SK-N-SH (cell line): ENCODE results near the gene LETM1.

Experiments
- EP300 ChIP-seq, 2 experiments: IDR thresholded peaks; 2 replicates each; pipeline versions ENCODE4 v1.4.0 to v1.6.1; 2012; ENCODE audit warnings: borderline replicate concordance in 1 of 2, low read depth in 1 of 2, low read length in 1 of 2
- GABPA ChIP-seq: IDR thresholded peaks from 2 replicates; pipeline ENCODE4 v1.4.0; 2012; ENCODE audit warnings: low read depth, mild to moderate bottlenecking
- JUND ChIP-seq: IDR thresholded peaks from 2 replicates; pipeline ENCODE4 v1.4.0; 2012
- NRF1 ChIP-seq: IDR thresholded peaks from 2 replicates; pipeline ENCODE4 v1.6.1; 2012; ENCODE audit warnings: low read depth, mild to moderate bottlenecking, low read length
- RAD21 ChIP-seq: IDR thresholded peaks from 2 replicates; pipeline ENCODE4 v1.6.1; 2012; ENCODE audit warnings: mild to moderate bottlenecking, low read length
- TAF1 ChIP-seq: IDR thresholded peaks from 2 replicates; pipeline ENCODE4 v1.6.1; 2012; ENCODE audit warnings: low read depth, mild to moderate bottlenecking, low read length, moderate library complexity, borderline replicate concordance
- YY1 ChIP-seq: IDR thresholded peaks from 2 replicates; pipeline ENCODE4 v1.4.0; 2012; ENCODE audit warnings: low read depth, mild to moderate bottlenecking
- TF ChIP-seq, protein P1 (sequence below): fragments of 200-600 bp; sonication (generic); IDR thresholded peaks from 2 replicates; pipeline ENCODE4 v1.6.1; 2017; ENCODE audit warnings: antibody characterized with exemption, mild to moderate bottlenecking, moderate library complexity
- TF ChIP-seq, protein P2 (sequence below): IDR thresholded peaks from 2 replicates; pipeline ENCODE4 v1.6.1; 2012; ENCODE audit warnings: mild to moderate bottlenecking, low read depth, low read length, moderate library complexity
- TF ChIP-seq, protein P3 (sequence below): fragments of 150-350 bp; IDR thresholded peaks from 2 replicates; pipeline ENCODE4 v1.6.1; 2017; ENCODE audit warnings: antibody characterized with exemption, low read length, low read depth, borderline replicate concordance
- TF ChIP-seq, protein P4 (sequence below): IDR thresholded peaks from 2 replicates; pipeline ENCODE4; 2012

DNA sequence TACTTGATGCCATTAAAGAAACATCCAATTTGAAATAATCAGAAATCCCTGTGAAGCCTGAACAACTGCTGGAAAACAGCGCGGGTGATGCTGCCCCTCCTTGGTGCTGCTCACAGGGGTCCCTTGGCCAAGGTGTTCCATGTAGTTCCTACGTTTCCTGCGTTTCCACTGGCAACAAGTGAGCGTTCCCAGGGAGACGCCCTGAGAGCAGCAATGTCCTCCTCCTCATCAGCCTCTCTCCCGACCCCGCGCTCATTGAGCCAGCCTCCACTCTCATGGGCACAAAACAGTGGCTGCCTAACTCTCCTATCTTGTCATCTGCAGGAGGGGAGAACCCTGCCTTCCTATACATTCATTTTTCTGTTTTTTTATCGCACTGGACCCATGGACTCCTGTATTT lies 18.9 kb downstream of the LETM1 start:
- TF ChIP-seq EP300 (IDR thresholded peaks at IDR 0.05; ENCODE audit: borderline replicate concordance in 1 of 2, low read depth in 1 of 2, low read length in 1 of 2) (no peak), GABPA (no peak), JUND (no peak), TAF1 (no peak), NRF1 (no peak), YY1 (no peak), RAD21 (no peak)
- TF ChIP-seq, protein P1, sequence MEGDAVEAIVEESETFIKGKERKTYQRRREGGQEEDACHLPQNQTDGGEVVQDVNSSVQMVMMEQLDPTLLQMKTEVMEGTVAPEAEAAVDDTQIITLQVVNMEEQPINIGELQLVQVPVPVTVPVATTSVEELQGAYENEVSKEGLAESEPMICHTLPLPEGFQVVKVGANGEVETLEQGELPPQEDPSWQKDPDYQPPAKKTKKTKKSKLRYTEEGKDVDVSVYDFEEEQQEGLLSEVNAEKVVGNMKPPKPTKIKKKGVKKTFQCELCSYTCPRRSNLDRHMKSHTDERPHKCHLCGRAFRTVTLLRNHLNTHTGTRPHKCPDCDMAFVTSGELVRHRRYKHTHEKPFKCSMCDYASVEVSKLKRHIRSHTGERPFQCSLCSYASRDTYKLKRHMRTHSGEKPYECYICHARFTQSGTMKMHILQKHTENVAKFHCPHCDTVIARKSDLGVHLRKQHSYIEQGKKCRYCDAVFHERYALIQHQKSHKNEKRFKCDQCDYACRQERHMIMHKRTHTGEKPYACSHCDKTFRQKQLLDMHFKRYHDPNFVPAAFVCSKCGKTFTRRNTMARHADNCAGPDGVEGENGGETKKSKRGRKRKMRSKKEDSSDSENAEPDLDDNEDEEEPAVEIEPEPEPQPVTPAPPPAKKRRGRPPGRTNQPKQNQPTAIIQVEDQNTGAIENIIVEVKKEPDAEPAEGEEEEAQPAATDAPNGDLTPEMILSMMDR, result no peak
- TF ChIP-seq, protein P2, sequence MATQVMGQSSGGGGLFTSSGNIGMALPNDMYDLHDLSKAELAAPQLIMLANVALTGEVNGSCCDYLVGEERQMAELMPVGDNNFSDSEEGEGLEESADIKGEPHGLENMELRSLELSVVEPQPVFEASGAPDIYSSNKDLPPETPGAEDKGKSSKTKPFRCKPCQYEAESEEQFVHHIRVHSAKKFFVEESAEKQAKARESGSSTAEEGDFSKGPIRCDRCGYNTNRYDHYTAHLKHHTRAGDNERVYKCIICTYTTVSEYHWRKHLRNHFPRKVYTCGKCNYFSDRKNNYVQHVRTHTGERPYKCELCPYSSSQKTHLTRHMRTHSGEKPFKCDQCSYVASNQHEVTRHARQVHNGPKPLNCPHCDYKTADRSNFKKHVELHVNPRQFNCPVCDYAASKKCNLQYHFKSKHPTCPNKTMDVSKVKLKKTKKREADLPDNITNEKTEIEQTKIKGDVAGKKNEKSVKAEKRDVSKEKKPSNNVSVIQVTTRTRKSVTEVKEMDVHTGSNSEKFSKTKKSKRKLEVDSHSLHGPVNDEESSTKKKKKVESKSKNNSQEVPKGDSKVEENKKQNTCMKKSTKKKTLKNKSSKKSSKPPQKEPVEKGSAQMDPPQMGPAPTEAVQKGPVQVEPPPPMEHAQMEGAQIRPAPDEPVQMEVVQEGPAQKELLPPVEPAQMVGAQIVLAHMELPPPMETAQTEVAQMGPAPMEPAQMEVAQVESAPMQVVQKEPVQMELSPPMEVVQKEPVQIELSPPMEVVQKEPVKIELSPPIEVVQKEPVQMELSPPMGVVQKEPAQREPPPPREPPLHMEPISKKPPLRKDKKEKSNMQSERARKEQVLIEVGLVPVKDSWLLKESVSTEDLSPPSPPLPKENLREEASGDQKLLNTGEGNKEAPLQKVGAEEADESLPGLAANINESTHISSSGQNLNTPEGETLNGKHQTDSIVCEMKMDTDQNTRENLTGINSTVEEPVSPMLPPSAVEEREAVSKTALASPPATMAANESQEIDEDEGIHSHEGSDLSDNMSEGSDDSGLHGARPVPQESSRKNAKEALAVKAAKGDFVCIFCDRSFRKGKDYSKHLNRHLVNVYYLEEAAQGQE, result no peak
- TF ChIP-seq, protein P3, sequence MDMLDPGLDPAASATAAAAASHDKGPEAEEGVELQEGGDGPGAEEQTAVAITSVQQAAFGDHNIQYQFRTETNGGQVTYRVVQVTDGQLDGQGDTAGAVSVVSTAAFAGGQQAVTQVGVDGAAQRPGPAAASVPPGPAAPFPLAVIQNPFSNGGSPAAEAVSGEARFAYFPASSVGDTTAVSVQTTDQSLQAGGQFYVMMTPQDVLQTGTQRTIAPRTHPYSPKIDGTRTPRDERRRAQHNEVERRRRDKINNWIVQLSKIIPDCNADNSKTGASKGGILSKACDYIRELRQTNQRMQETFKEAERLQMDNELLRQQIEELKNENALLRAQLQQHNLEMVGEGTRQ, result no peak
- TF ChIP-seq, protein P4, sequence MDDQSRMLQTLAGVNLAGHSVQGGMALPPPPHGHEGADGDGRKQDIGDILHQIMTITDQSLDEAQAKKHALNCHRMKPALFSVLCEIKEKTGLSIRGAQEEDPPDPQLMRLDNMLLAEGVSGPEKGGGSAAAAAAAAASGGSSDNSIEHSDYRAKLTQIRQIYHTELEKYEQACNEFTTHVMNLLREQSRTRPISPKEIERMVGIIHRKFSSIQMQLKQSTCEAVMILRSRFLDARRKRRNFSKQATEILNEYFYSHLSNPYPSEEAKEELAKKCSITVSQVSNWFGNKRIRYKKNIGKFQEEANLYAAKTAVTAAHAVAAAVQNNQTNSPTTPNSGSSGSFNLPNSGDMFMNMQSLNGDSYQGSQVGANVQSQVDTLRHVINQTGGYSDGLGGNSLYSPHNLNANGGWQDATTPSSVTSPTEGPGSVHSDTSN, result no peak
